GM12878 (cell line): ENCODE measurements around the gene IGSF23.
"Not testable (repeated sequence)": the region's sequence is repeated elsewhere in the genome, so short reads cannot be mapped to it uniquely, and the experiment has no call there.

Experiments
- BACH1 ChIP-seq: fragments of 450-650 bp; IDR thresholded peaks from 2 replicates; pipeline ENCODE4 v1.6.1; 2017; ENCODE audit warnings: mild to moderate bottlenecking, borderline replicate concordance
- CTCF ChIP-seq, 3 experiments: IDR thresholded peaks in 2 of 3; conservative IDR thresholded peaks in 1 of 3; 2 replicates each; pipeline ENCODE4 v1.5.1; 2011; ENCODE audit warnings: low read depth in 3 of 3, low read length in 3 of 3, mild to moderate bottlenecking in 3 of 3, control low read depth in 2 of 3, moderate library complexity in 2 of 3, inconsistent platforms in 1 of 3, mixed read lengths in 1 of 3; ENCODE audit not compliant: control insufficient read depth in 2 of 3, insufficient read depth in 1 of 3; ENCODE audit errors: extremely low read depth in 1 of 3
- EZH2 ChIP-seq: IDR thresholded peaks from 2 replicates; pipeline ENCODE4 v1.6.1; 2012; ENCODE audit warnings: low read depth, mild to moderate bottlenecking, control low read depth, inconsistent platforms, low read length, borderline replicate concordance; ENCODE audit not compliant: control insufficient read depth
- JUND ChIP-seq: IDR thresholded peaks from 2 replicates; pipeline ENCODE4 v1.6.1; 2012; ENCODE audit warnings: low read depth, mild to moderate bottlenecking, low read length, improper control_type of control experiment, moderate library complexity
- NFIC ChIP-seq: IDR thresholded peaks from 2 replicates; pipeline ENCODE4 v1.6.1; 2012; ENCODE audit warnings: low read depth, mild to moderate bottlenecking, inconsistent platforms, low read length, moderate library complexity
- POLR2A ChIP-seq: IDR thresholded peaks from 2 replicates; pipeline ENCODE4 v1.6.1; 2011; ENCODE audit warnings: low read depth, mild to moderate bottlenecking, low read length
- POLR2AphosphoS5 ChIP-seq: IDR thresholded peaks from 2 replicates; pipeline ENCODE4 v1.6.1; 2011; ENCODE audit warnings: mild to moderate bottlenecking, low read length, inconsistent platforms
- RELB ChIP-seq: fragments of 450-650 bp; IDR thresholded peaks from 2 replicates; pipeline ENCODE4 v1.6.1; 2017; ENCODE audit warnings: low read depth, mild to moderate bottlenecking, moderate library complexity
- TCF3 ChIP-seq: IDR thresholded peaks from 2 replicates; pipeline ENCODE4 v1.6.1; 2012; ENCODE audit warnings: low read depth, mild to moderate bottlenecking, low read length, borderline replicate concordance; ENCODE audit not compliant: insufficient read depth
- ZBTB11 ChIP-seq: fragments of 450-650 bp; formaldehyde crosslinking; IDR thresholded peaks from 2 replicates; pipeline ENCODE4 v1.5.0; 2022; ENCODE audit warnings: mild to moderate bottlenecking, missing genetic modification characterization
- ZSCAN29 ChIP-seq: fragments of 450-650 bp; IDR thresholded peaks from 2 replicates; pipeline ENCODE4 v1.6.1; 2017; ENCODE audit warnings: mild to moderate bottlenecking, moderate library complexity
- TF ChIP-seq, protein P1 (sequence below): fragments of 450-650 bp; IDR thresholded peaks from 2 replicates; pipeline ENCODE4 v1.6.1; 2017; ENCODE audit warnings: mild to moderate bottlenecking
- TF ChIP-seq, protein P2 (sequence below): fragments of 450-650 bp; IDR thresholded peaks from 2 replicates; pipeline ENCODE4 v1.6.1; 2016; ENCODE audit warnings: mild to moderate bottlenecking, moderate library complexity, borderline replicate concordance

GRCh38 chr19:44591340-44591993 lies 21.9 kb upstream of the IGSF23 start:
- TF ChIP-seq, protein P1, sequence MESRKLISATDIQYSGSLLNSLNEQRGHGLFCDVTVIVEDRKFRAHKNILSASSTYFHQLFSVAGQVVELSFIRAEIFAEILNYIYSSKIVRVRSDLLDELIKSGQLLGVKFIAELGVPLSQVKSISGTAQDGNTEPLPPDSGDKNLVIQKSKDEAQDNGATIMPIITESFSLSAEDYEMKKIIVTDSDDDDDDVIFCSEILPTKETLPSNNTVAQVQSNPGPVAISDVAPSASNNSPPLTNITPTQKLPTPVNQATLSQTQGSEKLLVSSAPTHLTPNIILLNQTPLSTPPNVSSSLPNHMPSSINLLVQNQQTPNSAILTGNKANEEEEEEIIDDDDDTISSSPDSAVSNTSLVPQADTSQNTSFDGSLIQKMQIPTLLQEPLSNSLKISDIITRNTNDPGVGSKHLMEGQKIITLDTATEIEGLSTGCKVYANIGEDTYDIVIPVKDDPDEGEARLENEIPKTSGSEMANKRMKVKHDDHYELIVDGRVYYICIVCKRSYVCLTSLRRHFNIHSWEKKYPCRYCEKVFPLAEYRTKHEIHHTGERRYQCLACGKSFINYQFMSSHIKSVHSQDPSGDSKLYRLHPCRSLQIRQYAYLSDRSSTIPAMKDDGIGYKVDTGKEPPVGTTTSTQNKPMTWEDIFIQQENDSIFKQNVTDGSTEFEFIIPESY: not testable (repeated sequence)
- TF ChIP-seq, protein P2, sequence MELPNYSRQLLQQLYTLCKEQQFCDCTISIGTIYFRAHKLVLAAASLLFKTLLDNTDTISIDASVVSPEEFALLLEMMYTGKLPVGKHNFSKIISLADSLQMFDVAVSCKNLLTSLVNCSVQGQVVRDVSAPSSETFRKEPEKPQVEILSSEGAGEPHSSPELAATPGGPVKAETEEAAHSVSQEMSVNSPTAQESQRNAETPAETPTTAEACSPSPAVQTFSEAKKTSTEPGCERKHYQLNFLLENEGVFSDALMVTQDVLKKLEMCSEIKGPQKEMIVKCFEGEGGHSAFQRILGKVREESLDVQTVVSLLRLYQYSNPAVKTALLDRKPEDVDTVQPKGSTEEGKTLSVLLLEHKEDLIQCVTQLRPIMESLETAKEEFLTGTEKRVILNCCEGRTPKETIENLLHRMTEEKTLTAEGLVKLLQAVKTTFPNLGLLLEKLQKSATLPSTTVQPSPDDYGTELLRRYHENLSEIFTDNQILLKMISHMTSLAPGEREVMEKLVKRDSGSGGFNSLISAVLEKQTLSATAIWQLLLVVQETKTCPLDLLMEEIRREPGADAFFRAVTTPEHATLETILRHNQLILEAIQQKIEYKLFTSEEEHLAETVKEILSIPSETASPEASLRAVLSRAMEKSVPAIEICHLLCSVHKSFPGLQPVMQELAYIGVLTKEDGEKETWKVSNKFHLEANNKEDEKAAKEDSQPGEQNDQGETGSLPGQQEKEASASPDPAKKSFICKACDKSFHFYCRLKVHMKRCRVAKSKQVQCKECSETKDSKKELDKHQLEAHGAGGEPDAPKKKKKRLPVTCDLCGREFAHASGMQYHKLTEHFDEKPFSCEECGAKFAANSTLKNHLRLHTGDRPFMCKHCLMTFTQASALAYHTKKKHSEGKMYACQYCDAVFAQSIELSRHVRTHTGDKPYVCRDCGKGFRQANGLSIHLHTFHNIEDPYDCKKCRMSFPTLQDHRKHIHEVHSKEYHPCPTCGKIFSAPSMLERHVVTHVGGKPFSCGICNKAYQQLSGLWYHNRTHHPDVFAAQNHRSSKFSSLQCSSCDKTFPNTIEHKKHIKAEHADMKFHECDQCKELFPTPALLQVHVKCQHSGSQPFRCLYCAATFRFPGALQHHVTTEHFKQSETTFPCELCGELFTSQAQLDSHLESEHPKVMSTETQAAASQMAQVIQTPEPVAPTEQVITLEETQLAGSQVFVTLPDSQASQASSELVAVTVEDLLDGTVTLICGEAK: not testable (repeated sequence)
- not testable (repeated sequence) for TF ChIP-seq RELB; CTCF (IDR thresholded peaks at IDR 0.05 in 2 of 3, conservative IDR thresholded peaks at IDR 0.05 in 1 of 3; ENCODE audit: control insufficient read depth in 2 of 3, extremely low read depth in 1 of 3, insufficient read depth in 1 of 3, low read depth in 3 of 3, low read length in 3 of 3); POLR2A; POLR2AphosphoS5; JUND; NFIC; ZSCAN29; BACH1; EZH2; ZBTB11; TCF3
